Measurements from ENCODE around the gene TTYH3.

DNA sequence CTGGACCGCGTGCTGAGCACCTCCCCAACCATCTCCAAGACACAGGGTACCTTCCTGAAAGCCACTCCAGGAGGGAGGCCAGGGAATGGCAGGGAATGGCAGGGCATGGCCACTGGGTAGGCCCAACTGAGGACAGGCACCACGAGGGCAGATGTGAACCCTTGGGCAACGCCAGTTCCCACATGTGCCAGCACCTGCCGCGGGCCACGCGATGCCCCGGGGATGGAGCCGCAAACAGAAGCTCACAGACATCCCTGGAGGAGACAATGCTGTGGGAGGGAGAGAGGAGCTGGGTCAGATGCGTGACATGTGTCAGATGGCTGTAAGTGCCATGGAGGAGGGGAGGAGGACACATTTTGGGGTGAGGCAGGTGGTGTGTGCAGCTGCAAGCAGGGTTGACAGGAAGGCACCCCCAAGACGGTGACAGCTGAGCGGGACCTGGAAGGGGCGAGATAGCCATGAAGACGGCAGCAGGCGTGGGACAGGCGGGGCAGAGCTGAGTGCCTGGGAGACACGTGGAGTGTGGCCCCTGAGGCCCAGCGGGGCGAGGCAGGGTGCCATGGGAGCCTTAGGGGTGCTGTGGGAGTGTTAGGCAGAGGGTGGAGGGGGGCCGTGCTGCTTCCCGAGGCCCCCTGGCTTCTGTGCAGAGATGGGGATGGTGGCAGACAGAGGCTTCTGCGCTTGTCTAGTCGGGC lies 45.3 kb upstream of the TTYH3 start:
- TF ChIP-seq POLR2A (IDR thresholded peaks at IDR 0.05; ENCODE audit: low read length) (no peak), GATA1 (IDR thresholded peaks at IDR 0.05; ENCODE audit: low read depth, low read length) (no peak)

Data from erythroblast (primary cell).